HCT116 (cell line): ENCODE results near the gene MSI2. TPM values are rescaled to one million over a fixed set of nuclear protein-coding genes. Genes with fewer than 3 reads are reported as not detected.

Source experiments
- ATAC-seq: fragments of 200-7000 bp; cut with Tn5 transposase; 2 replicates; pipeline ENCODE4 v1.9.1; 2020; ENCODE audit warnings: mild to moderate bottlenecking, moderate library complexity
- BruUV-seq: library from RNA; stranded (reverse); fragments of 400-500 nt; replicated peaks from 2 replicates; lab custom pipeline; 2021; lab: Mats Ljungman, UMichigan
- CTCF ChIA-PET: fragments of 300-600 bp; sonication (Branson Sonifier 250); formaldehyde crosslinking; loops from one replicate; lab custom pipeline; 2021; ENCODE audit warnings: antibody characterized with exemption; lab: Charles Lee
- POLR2A ChIA-PET: fragments of 300-600, 350-600 bp; sonication (Branson Sonifier 250); formaldehyde crosslinking; loops from one replicate; lab custom pipeline; 2021; ENCODE audit warnings: antibody characterized with exemption; lab: Charles Lee
- RAD21 ChIA-PET, 2 experiments: fragments of 300-600 bp; sonication (Branson Sonifier 250); formaldehyde crosslinking; loops; one replicate each; lab custom pipeline; 2023; ENCODE audit warnings: low total read pairs in 2 of 2; ENCODE audit not compliant: uncharacterized antibody in 2 of 2, unreplicated experiment in 2 of 2, low non-redundant PET in 1 of 2; lab: Charles Lee
- DNase-seq: peaks from one replicate; pipeline ENCODE4 v3.0.0-alpha.2; 2010; ENCODE audit warnings: low read depth, low spot score
- H2AFZ ChIP-seq: fragments of 200-600 bp; shearing (Covaris generic), sonication (generic); 2 replicates; pipeline ENCODE4 v1.6.1; 2017; ENCODE audit warnings: low read depth, mixed run types, mixed read lengths, antibody characterized with exemption, low read length; ENCODE audit not compliant: poor library complexity, severe bottlenecking
- H3K27ac ChIP-seq: 2 replicates; pipeline ENCODE4 v1.5.1; 2012; ENCODE audit warnings: low read depth, low read length
- H3K27me3 ChIP-seq: fragments of 200-600 bp; sonication (generic); 2 replicates; pipeline ENCODE4 v1.6.1; 2016; ENCODE audit warnings: mixed run types, low read length, mixed read lengths; ENCODE audit not compliant: insufficient read depth
- H3K36me3 ChIP-seq, 2 experiments: fragments of 200-500 bp in 1 of 2; fragments of 200-600 bp in 1 of 2; sonication (Bioruptor generic) in 1 of 2; sonication (generic) in 1 of 2; 2 replicates each; pipeline versions ENCODE4 v1.5.1 to v1.6.1; 2014 to 2016; ENCODE audit warnings: low read length in 2 of 2, inconsistent platforms in 1 of 2, mixed read lengths in 1 of 2, mixed run types in 1 of 2; ENCODE audit not compliant: insufficient read depth in 2 of 2, control insufficient read depth in 1 of 2
- H3K4me1 ChIP-seq, 2 experiments: fragments of 200-600 bp in 1 of 2; sonication (generic) in 1 of 2; 2 replicates each; pipeline versions ENCODE4 v1.5.1 to v1.6.1; 2012 to 2017; ENCODE audit warnings: low read length in 2 of 2, inconsistent platforms in 1 of 2, mild to moderate bottlenecking in 1 of 2, mixed read lengths in 1 of 2, mixed run types in 1 of 2, moderate library complexity in 1 of 2; ENCODE audit not compliant: insufficient read depth in 2 of 2, control insufficient read depth in 1 of 2
- H3K4me2 ChIP-seq: fragments of 200-600 bp; sonication (generic); 2 replicates; pipeline ENCODE4 v1.6.1; 2017; ENCODE audit warnings: mixed run types, low read length, mixed read lengths
- H3K4me3 ChIP-seq, 2 experiments: fragments of 200-600 bp in 1 of 2; sonication (generic) in 1 of 2; replicated peaks in 1 of 2; 2 replicates each; pipeline ENCODE4 v1.5.1; 2011 to 2016; ENCODE audit warnings: low read length in 2 of 2, control low read depth in 1 of 2, low read depth in 1 of 2, mild to moderate bottlenecking in 1 of 2, mixed read lengths in 1 of 2, mixed run types in 1 of 2
- H3K79me2 ChIP-seq: fragments of 200-600 bp; sonication (generic); 2 replicates; pipeline ENCODE4 v1.6.1; 2017; ENCODE audit warnings: mild to moderate bottlenecking, mixed run types, low read length, moderate library complexity, mixed read lengths; ENCODE audit not compliant: insufficient read depth
- H3K9ac ChIP-seq: fragments of 200-600 bp; sonication (generic); 2 replicates; pipeline ENCODE4 v1.6.1; 2016; ENCODE audit warnings: low read length, mixed read lengths
- H3K9me2 ChIP-seq: fragments of 200-600 bp; sonication (generic), shearing (Covaris generic); 2 replicates; pipeline ENCODE4 v1.6.1; 2017; ENCODE audit warnings: mixed run types, mild to moderate bottlenecking, moderate library complexity; ENCODE audit not compliant: insufficient read depth
- H3K9me3 ChIP-seq, 2 experiments: fragments of 200-500 bp in 1 of 2; fragments of 200-600 bp in 1 of 2; sonication (Bioruptor generic) in 1 of 2; sonication (generic) in 1 of 2; 2 replicates each; pipeline ENCODE4 v1.6.1; 2014 to 2017; ENCODE audit warnings: low read length in 2 of 2, mixed read lengths in 2 of 2, inconsistent platforms in 1 of 2, low read depth in 1 of 2, mild to moderate bottlenecking in 1 of 2, mixed run types in 1 of 2, moderate library complexity in 1 of 2; ENCODE audit not compliant: control insufficient read depth in 1 of 2, insufficient read depth in 1 of 2
- H4K20me1 ChIP-seq: fragments of 200-600 bp; sonication (generic), shearing (Covaris generic); 2 replicates; pipeline ENCODE4 v1.6.1; 2017; ENCODE audit warnings: mixed run types, mild to moderate bottlenecking, moderate library complexity; ENCODE audit not compliant: insufficient read depth
- CBX3 ChIP-seq: IDR thresholded peaks from 2 replicates; pipeline ENCODE4 v1.6.1; 2012; ENCODE audit warnings: low read depth
- EGR1 ChIP-seq: IDR thresholded peaks from 2 replicates; pipeline ENCODE4 v1.6.1; 2012; ENCODE audit warnings: low read depth
- ELF1 ChIP-seq: IDR thresholded peaks from 2 replicates; pipeline ENCODE4 v1.6.1; 2012; ENCODE audit warnings: low read depth, borderline replicate concordance
- EZH2 ChIP-seq: fragments of 200-600 bp; sonication (generic); IDR thresholded peaks from 2 replicates; pipeline ENCODE4 v1.6.1; 2017; ENCODE audit warnings: antibody characterized with exemption, mixed run types
- FOSL1 ChIP-seq: IDR thresholded peaks from 2 replicates; pipeline ENCODE4 v1.6.1; 2012; ENCODE audit warnings: low read depth
- JUND ChIP-seq: IDR thresholded peaks from 2 replicates; pipeline ENCODE4 v1.6.1; 2012
- POLR2A ChIP-seq: IDR thresholded peaks from 2 replicates; pipeline ENCODE4 v1.7.0; 2011; ENCODE audit warnings: borderline replicate concordance; ENCODE audit not compliant: insufficient read depth, insufficient read length; ENCODE audit errors: extremely low read depth
- POLR2AphosphoS5 ChIP-seq: IDR thresholded peaks from 2 replicates; pipeline ENCODE4 v1.6.1; 2011; ENCODE audit warnings: mild to moderate bottlenecking, low read depth, low read length, moderate library complexity
- RAD21 ChIP-seq: IDR thresholded peaks from 2 replicates; pipeline ENCODE4 v1.6.1; 2012; ENCODE audit warnings: low read depth, mild to moderate bottlenecking
- SIN3A ChIP-seq: IDR thresholded peaks from 2 replicates; pipeline ENCODE4 v1.6.1; 2012; ENCODE audit warnings: low read depth
- SP1 ChIP-seq: IDR thresholded peaks from 2 replicates; pipeline ENCODE4 v1.6.1; 2012; ENCODE audit warnings: low read depth
- SRF ChIP-seq: IDR thresholded peaks from 2 replicates; pipeline ENCODE4 v1.6.1; 2012; ENCODE audit warnings: low read depth
- YY1 ChIP-seq: IDR thresholded peaks from 2 replicates; pipeline ENCODE4 v1.6.1; 2011; ENCODE audit warnings: low read length, low read depth, moderate library complexity, mild to moderate bottlenecking; ENCODE audit not compliant: insufficient replicate concordance; ENCODE audit errors: extremely low read depth
- intact Hi-C: fragments of 100-400 bp; cut with micrococcal nuclease; formaldehyde crosslinking; loops from 2 replicates; pipeline ENCODE4 v1.10.0; 2022
- total RNA-seq: library from RNA; stranded (reverse); gene quantifications from one replicate; pipeline ENCODE4 v1.2.1, GENCODE V29; 2021; ENCODE audit not compliant: unreplicated experiment
- TF ChIP-seq, protein P1 (sequence below): IDR thresholded peaks from 2 replicates; pipeline ENCODE4 v1.6.1; 2012
- TF ChIP-seq, protein P2 (sequence below): IDR thresholded peaks from 2 replicates; pipeline ENCODE4 v1.6.1; 2012
- TF ChIP-seq, protein P3 (sequence below), 3 experiments: fragments of 200-600 bp in 1 of 3; sonication (generic) in 1 of 3; IDR thresholded peaks in 2 of 3; conservative IDR thresholded peaks in 1 of 3; 2 replicates each; pipeline ENCODE4 v1.5.1; 2012 to 2017; ENCODE audit warnings: low read depth in 2 of 3, low read length in 2 of 3, antibody characterized with exemption in 1 of 3, borderline replicate concordance in 1 of 3, control low read depth in 1 of 3, mild to moderate bottlenecking in 1 of 3, mixed read lengths in 1 of 3, mixed run types in 1 of 3, moderate library complexity in 1 of 3; ENCODE audit not compliant: insufficient read depth in 1 of 3

The MSI2 gene
- total RNA-seq, 1 experiment from 2014 or later = 137 TPM

DNA sequence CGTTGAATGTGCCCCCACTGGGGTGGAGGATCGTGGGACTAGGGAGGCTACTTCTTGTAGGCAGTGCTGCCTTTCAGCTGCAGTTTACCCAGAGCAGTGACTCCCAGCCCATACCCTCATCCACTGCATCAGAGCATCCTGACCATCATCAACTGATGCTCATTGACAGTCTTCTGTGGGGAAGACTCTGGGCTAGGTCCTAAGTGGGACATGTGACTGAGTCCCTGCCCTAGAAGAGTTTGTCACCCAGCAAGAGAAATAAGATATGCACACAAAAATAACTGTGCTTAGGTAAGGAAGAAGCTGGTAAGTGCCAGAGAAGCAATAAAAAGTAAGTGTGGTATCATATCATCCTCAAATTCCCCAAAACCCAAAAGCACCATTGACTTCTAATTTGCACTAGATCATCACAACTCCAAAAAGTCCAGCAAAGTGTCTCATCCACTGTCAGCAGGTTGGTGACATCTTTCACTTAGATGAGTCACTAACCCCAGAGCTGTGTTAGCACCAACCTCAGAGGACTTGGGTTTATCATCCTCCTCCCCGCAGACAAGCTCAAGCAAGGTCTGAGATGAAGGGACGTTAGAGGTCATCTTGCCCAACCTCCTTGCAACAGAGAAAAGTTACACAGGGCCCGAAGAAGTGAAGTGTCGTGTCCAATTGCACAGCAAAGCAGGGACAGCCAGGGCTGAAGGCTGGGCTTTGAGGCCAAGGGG, 389.8 kb downstream of the MSI2 start:
- POLR2A ChIA-PET = no interaction called here
- no peak overlapping the region for H3K27ac ChIP-seq
- no peak overlapping the region for H2AFZ ChIP-seq
- no TSS peak for BruUV-seq
- no peaks in the 10 kb centered on the region for H4K20me1 ChIP-seq
- intact Hi-C loops = no loop called here
- no peak overlapping the region for H3K9ac ChIP-seq
- ATAC-seq (no peak), DNase-seq (no peak)
- H3K36me3 ChIP-seq = peaks cover 0 to 3% of the 10 kb centered on the region in 2 experiments; a peak in 1 of 4 replicates
- no peaks in the 10 kb centered on the region for H3K9me3 ChIP-seq
- RAD21 ChIA-PET = no interaction called here
- no peak for TF ChIP-seq CBX3
- H3K4me3 ChIP-seq = no peak overlapping the region
- no peaks in the 10 kb centered on the region for H3K9me2 ChIP-seq
- no peaks in the 10 kb centered on the region for H3K79me2 ChIP-seq
- H3K4me2 ChIP-seq = no peak overlapping the region
- H3K27me3 ChIP-seq = no peaks in the 10 kb centered on the region
- CTCF ChIA-PET = interaction anchor here (1.8 kb wide), 1 partner anchor 26 kb away, joined by 4 read pairs; no protein-coding TSS in a partner anchor
- H3K4me1 ChIP-seq = peaks cover 3 to 15% of the 10 kb centered on the region in 2 experiments; a peak in 3 of 4 replicates

DNA sequence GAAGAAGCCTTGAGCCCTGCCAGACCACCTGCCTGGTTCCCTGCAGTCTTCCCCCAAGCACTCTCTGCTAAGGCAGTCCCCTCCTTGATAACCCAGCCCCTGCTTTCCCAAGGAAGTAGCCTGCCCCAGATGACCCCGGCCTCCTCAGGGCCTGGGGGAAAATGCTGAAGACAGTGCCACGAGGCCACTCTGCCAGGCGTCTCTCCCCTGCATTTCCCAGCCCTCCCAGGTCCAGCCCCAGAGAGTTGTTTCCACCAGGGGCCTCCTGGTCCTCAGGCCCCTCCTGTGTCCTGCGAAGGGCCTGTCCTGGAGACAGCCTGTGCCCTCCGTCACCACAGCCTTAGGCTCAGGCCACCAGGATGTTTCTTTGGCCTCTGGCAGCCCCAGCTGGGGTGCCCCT, 392.4 kb downstream of the MSI2 start:
- DNase-seq = no peak
- RAD21 ChIA-PET = no interaction called here
- Histone ChIP-seq H3K27me3 (no peaks in the 10 kb centered on the region), H3K79me2 (no peaks in the 10 kb centered on the region), H3K36me3 (peaks cover 0 to 3% of the 10 kb centered on the region in 2 experiments; a peak in 1 of 4 replicates), H4K20me1 (no peaks in the 10 kb centered on the region), H3K4me2 (no peak overlapping the region), H3K9me2 (no peaks in the 10 kb centered on the region)
- intact Hi-C loops = no loop called here
- POLR2A ChIA-PET = no interaction called here
- TF ChIP-seq SIN3A (no peak), FOSL1 (no peak), JUND (no peak), ELF1 (no peak), YY1 (no peak), EZH2 (no peak), POLR2AphosphoS5 (no peak), SP1 (no peak), POLR2A (no peak), RAD21 (no peak), EGR1 (no peak), SRF (no peak)
- TF ChIP-seq, protein P1, sequence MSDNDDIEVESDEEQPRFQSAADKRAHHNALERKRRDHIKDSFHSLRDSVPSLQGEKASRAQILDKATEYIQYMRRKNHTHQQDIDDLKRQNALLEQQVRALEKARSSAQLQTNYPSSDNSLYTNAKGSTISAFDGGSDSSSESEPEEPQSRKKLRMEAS = no peak
- TF ChIP-seq, protein P2, sequence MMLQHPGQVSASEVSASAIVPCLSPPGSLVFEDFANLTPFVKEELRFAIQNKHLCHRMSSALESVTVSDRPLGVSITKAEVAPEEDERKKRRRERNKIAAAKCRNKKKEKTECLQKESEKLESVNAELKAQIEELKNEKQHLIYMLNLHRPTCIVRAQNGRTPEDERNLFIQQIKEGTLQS = no peak
- TF ChIP-seq, protein P3, sequence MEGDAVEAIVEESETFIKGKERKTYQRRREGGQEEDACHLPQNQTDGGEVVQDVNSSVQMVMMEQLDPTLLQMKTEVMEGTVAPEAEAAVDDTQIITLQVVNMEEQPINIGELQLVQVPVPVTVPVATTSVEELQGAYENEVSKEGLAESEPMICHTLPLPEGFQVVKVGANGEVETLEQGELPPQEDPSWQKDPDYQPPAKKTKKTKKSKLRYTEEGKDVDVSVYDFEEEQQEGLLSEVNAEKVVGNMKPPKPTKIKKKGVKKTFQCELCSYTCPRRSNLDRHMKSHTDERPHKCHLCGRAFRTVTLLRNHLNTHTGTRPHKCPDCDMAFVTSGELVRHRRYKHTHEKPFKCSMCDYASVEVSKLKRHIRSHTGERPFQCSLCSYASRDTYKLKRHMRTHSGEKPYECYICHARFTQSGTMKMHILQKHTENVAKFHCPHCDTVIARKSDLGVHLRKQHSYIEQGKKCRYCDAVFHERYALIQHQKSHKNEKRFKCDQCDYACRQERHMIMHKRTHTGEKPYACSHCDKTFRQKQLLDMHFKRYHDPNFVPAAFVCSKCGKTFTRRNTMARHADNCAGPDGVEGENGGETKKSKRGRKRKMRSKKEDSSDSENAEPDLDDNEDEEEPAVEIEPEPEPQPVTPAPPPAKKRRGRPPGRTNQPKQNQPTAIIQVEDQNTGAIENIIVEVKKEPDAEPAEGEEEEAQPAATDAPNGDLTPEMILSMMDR (IDR thresholded peaks at IDR 0.05 in 2 of 3, conservative IDR thresholded peaks at IDR 0.05 in 1 of 3; ENCODE audit: borderline replicate concordance in 1 of 3, insufficient read depth in 1 of 3, low read depth in 2 of 3, low read length in 2 of 3) = no peak
- TF ChIP-seq, all 23 proteins: peak for 0
- no TSS peak for BruUV-seq
- Histone ChIP-seq H2AFZ (no peak overlapping the region), H3K27ac (no peak overlapping the region), H3K4me1 (peaks cover 3 to 15% of the 10 kb centered on the region in 2 experiments; a peak in 3 of 4 replicates), H3K9ac (no peak overlapping the region), H3K4me3 (no peak overlapping the region), H3K9me3 (no peaks in the 10 kb centered on the region)
- CTCF ChIA-PET = no interaction called here
- ATAC-seq = no peak
